Stimulated activated CD8-positive, alpha-beta memory T cell treated with anti-CD3 and anti-CD28 coated beads, Interleukin-7, amount 100 ng/mL, for 48 hours (primary cell): Measurements from ENCODE around the gene WDR74.
"Not testable (repeated sequence)": the region's sequence is repeated elsewhere in the genome, so short reads cannot be mapped to it uniquely, and the experiment has no call there.

ENCODE experiments used
- DNase-seq, 2 donors: peaks; one replicate each; pipeline ENCODE4 v3.0.0-alpha.2; 2020; ENCODE audit warnings: low read depth in 1 of 2; ENCODE audit errors: extremely low read depth in 1 of 2

Gene WDR74

DNA sequence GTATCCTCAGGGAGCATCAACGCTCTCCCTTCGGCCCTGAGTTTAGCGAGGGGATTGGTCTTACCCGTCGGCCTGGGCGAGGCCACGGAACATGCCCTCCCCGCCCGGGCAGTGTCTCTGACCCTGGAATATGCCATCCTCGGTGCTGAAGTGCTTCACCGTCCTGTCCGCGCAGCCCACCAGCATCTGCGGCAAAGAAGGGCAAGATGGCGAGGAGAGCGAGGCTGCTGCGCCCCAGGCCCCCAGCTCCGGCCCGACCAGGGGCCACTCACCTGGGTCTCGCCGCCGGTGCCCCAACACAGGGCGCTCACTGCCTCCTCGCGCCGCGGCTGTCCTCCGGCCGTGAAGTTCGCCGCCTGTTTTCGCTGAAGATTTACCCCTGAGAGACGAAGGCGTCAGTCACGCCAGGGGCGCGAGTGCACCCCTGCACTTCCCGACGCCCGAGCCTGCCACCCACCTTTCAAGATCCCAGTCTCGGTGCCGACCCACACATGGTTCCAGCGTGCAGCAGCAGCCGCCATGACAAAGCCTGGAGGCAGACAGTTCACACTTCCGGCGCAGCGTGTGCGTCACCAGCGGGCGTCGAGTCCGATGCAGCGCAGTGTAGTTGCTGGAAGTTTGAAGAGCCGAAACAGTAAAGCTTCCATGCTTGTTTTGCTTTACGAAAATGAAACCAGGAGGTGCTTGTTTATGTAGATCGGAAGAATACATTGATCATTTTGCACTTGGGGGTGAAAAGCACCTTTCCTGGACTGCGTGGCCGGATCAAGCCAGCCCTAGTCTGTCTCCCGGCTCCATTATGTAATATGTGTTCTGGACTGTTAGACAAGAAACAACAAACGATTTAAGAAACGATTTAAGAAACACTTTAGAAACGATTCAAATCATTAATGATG, at the start of gene WDR74:
Gene WDR74 (minus strand): TSS at position 541 of the 896 bp plus-strand sequence. CDS start 20 bp downstream, at position 521.
- peak; percentile 81 to 86 for DNase-seq

DNA sequence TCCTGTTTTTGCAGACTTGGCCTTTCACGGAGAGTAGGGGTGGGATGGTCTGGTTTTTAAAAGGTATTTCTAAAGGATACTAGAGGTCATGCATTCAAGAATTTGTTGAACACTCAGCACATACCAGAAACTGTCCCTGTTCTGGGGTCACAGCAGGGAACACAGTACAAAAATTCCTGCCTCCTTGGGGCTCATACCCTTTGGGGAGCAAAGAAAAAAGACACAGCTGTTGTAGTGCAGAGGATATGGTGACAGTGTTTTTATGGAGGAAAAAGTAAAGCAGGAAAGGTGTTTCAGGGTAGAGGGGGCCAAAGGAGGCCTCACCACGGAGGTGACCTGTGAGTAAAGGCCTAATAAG, 49.7 kb upstream of the WDR74 start:
- DNase-seq = no peak

DNA sequence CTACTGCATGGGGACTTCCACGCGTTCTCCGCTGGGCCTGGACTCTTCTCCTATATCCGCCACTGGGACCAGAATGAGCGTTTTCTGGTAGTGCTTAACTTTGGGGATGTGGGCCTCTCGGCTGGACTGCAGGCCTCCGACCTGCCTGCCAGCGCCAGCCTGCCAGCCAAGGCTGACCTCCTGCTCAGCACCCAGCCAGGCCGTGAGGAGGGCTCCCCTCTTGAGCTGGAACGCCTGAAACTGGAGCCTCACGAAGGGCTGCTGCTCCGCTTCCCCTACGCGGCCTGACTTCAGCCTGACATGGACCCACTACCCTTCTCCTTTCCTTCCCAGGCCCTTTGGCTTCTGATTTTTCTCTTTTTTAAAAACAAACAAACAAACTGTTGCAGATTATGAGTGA, 49.0 kb upstream of the WDR74 start:
- no peak for DNase-seq

DNA sequence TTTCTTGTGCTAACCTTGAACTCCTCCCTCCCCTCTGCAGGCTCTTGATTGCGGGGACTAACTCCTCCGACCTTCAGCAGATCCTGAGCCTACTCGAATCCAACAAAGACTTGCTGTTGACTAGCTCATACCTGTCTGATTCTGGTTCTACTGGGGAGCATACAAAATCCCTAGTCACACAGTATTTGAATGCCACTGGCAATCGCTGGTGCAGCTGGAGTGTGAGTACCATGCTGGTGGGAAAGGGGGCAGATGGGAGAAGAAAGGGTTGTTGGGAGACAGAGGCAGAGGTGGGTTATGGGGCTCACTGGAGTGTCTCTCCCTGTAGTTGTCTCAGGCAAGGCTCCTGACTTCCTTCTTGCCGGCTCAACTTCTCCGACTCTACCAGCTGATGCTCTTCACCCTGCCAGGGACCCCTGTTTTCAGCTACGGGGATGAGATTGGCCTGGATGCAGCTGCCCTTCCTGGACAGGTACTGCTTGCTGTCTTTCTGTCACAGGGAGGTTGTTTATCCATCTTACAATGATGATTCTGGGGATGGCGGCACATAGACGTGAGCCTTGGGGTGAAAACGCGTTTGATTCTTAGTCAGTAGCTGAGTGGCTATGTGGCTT, 45.9 kb upstream of the WDR74 start:
- DNase-seq = no peak

DNA sequence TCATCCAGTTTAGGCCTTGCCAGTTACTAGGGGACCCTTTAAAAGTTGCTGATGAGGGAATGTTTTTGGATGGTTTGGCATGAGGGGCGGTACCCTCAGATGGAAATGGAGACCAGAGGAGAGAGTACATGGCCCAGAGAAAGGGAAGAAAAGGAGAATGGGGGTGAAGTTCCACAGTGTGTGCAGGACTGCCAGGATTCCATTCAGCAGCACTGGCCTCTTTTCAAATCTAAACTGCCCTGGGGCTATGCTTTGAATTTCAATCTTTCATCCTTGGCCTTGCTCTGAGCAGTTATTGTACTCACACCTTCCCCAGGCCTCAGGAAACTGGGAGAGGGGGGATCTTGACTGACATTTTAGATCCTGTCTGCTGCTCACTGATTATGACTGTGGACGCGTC, 44.3 kb upstream of the WDR74 start:
- no peak for DNase-seq

DNA sequence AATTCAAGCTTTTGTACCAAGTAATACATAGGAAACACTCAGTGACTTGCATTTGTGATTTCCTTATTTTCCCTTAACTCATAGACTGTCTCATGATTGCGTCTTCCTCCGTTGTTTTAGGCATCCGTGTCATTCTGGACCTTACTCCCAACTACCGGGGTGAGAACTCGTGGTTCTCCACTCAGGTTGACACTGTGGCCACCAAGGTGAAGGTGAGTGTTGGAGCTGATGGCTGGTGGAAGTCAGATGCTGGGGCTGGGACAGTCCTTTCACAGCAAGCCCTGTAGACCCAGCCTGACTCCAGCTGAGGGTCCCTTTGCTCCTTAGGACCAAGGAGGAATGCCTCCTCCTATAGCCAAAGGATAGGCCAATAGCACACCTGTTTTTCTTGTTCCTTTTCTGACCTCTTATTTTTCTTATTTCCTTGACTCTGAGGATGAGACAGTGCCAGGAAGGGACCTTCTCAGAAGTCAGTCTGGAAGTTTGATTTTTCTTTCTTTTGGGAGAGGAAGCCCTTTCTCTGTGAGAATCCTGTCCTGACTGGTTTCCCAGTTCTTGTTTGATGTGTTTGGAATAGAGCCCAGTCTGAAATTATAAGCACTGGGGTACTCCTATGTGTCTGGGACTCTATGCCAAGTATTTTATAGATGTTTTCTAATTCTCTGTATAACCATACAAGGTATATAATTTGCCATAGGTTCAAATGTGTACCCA, 43.6 kb upstream of the WDR74 start:
- DNase-seq = no peak

DNA sequence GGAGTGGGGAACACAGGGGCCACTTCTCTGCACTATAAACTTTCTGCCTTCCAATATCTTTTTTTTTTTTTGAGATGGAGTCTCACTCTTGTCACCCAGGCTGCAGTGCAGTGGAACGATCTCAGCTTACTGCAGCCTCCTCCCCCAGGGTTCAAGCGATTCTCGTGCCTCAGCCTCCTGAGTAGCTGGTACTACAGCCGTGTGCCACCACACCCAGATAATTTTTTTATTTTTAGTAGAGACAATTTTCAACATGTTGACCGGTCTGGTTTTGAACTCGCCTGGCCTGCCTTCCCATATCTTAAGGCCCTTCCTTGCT, 43.0 kb upstream of the WDR74 start:
- no peak for DNase-seq

DNA sequence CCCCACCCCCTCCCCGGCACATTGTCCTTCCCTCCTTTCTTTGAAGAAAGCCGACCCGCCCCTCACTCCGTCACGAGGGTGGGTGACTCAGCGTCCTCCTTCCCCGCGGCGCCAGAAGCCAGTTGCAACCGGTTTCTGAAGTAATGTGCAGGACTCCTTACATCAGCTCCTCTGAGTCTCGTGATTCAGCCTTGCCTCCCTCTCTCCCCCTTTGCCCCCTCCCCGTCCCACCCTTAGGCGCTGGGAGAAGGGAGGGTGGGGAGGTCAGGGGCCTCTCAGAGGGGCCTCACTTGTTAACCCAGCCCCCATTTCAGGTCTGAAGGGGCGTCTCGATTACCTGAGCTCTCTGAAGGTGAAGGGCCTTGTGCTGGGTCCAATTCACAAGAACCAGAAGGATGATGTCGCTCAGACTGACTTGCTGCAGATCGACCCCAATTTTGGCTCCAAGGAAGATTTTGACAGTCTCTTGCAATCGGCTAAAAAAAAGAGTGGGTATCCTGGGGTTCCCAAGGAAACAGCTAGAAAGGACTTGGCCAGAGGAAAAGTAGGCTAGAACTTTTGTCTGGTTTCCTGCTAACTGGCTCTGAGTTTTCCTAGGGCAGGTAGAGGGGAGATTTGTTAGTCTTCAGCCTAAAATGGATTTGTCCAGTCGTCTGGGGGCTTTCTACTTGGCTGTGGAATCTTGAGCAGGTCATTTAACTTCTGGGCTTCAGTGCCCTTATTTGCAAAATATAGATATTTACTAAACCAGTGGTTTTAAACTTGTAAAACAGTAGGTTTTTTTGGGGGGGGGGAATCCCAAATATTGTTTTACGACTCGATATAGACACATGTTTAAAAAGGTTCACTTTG, 42.4 kb upstream of the WDR74 start:
- peak; percentile 90 to 95 for DNase-seq

DNA sequence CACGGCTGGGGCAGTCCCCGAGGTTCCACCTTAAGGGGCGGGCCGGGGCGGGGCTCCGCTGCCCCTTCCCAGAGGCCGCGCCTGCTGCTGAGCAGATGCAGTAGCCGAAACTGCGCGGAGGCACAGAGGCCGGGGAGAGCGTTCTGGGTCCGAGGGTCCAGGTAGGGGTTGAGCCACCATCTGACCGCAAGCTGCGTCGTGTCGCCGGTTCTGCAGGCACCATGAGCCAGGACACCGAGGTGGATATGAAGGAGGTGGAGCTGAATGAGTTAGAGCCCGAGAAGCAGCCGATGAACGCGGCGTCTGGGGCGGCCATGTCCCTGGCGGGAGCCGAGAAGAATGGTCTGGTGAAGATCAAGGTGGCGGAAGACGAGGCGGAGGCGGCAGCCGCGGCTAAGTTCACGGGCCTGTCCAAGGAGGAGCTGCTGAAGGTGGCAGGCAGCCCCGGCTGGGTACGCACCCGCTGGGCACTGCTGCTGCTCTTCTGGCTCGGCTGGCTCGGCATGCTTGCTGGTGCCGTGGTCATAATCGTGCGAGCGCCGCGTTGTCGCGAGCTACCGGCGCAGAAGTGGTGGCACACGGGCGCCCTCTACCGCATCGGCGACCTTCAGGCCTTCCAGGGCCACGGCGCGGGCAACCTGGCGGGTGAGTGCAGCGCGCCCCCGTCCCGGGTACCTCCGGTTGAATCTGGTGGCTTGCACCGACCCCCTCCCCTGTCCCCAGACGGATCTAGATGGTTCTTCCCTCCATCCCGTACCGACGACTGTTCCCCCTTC, 41.6 kb upstream of the WDR74 start, which contains the start of gene SLC3A2:
Gene SLC3A2 (plus strand): TSS at position 94 of the 776 bp plus-strand sequence. CDS start 128 bp downstream, at position 222.
- DNase-seq = peak; percentile 77 to 80

DNA sequence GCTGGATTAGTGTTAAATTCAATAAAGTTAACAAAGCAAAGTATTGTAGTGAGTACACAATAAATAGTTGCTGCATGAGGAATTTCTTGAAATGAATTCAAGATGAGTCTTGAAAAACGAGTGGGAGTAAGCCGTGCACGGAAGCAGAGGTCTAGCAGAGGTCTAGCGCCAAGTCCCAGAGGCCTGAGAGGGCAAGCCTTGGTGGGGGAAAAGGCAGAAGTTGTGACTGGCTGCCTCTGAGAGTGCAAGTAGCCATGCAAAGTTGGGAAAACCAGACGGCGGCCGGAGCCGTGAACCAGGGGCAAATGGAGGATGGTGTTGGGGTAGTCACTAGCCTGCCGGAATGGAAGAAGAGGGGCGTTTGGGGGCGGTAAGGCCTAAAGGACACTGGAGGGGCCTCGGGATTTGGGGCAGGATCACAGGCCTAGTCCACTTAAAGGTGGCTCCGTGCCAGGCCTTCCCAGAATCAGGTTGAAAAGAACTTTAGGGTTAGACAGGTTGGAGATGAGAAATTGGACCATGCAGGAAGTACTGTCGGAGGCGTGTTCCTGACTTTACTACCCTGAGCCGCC, 40.9 kb upstream of the WDR74 start:
- peak; percentile 29 to 46 for DNase-seq

DNA sequence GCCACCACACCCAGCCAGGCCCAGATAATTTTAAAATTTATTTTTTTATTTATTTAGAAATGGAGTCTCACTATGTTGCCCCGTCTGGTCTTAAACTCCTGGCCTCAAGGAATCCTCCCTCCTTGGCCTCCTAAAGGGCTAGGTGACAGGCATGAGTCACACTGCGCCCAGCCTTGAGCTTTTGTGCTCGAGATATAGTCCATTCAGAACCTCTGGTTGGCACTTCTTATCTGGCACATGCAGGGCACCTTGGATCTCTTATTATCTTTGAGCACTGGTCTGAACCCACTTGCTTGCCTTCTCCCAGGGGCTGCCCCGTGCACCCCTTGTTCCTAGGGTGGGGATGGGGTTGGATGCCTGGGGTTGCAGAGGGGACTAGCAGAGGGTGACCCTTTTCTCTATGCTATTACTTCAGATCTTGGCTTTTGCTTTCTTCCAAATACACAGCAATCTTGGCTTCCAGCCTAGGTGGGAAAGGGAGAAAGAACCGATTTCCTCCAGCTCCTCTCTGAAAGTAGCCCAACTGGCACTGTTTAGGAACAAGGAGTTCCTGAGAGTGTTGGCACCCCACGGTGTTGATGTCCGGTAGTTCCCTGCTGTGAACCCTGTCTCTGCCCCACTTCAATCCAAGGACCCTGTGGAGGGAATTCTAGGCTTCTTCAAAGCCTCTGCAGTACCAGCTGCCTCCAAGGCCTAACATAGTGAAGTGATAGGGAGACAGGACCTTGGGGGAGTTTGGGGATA, 40.0 kb upstream of the WDR74 start:
- DNase-seq = no peak

DNA sequence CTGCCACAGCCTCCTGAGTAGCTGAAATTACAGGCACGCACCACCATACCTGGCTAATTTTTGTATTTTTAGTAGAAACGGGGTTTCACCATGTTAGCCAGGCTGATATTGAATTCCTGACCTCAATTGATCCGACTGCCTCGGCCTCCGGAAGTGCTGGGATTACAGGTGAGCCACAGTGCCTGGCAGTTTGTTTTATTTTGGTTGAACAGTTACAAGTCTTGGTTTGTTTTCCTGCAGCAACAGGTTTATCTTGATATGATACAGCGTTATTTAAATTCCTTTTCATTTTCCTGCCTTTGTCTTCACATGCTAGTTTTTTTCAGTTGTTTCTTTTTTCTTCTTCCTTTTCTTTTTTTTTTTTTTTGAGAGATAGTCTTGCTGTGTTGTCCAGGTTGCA, 37.3 kb upstream of the WDR74 start:
- DNase-seq = no peak

DNA sequence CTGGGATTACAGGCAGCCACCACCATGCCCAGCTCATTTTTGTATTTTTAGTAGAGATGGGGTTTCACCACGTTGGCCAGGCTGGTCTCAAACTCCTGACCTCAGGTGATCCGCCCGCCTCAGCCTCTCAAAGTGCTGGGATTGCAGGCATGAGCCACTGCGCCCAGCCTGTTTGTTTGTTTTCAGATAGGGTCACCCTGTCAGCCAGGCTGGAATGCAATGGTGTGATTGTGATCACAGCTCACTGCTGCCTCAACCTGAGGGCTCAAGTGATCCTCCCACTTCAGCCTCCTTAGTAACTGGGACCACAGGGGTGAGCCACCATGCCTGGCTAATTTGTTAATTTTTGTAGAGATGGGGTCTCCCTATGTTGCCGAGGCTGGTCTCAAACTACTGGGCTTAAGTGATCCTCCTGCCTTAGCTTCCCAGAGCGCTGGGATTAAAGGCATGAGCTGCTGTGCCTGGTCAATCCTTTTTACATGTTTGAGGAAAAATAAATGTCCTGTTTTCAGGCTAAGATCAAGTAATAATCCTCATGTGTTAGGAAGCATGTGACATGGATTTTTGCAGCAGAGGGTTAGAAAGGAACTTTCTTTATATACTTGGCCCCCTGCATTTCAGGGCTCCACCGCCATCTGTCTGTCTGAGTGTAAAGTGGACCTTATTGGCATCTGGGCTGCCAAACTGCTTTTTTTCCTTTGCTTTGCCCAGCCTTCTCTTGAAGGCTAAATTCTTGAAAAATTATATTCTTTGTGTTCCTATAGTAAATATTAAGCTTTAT, 36.5 kb upstream of the WDR74 start:
- no peak for DNase-seq

DNA sequence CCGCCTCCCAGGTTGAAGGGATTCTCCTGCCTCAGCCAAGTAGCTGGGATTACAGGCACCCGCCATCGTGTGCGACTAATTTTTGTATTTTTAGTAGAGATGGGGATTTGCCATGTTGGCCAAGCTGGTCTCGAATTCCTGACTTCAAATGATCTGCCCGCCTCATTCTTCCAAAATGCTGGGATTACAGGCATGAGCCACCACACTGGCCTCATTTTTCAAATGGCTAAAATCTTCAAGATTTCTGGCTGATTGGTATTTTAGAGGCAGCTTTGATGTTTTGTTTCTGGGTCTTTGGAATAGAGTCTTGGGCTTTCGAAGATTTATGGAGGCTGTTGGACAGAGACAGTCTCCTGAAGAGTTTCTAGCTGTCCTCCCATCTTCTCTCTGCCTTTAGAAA, 35.5 kb upstream of the WDR74 start:
- no peak for DNase-seq

DNA sequence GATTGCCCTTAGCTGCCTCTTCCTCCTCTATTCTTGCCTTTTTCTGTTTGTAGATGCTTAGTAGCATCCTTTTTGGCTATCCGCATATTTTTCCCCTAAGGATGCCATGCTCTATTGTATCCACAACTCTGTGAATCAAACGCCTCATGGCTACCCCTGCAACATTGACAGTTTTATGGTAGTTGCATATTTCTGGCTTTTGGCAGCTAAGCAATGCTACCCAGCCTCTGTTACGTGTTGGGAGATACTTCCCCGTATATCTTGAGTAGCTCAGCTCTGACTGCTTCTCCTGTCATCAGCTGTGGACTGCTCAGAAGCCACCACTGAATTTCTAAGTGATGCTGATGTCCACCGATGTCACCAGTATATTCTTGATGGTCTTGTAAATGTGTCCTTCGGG, 26.2 kb upstream of the WDR74 start:
- no peak for DNase-seq

DNA sequence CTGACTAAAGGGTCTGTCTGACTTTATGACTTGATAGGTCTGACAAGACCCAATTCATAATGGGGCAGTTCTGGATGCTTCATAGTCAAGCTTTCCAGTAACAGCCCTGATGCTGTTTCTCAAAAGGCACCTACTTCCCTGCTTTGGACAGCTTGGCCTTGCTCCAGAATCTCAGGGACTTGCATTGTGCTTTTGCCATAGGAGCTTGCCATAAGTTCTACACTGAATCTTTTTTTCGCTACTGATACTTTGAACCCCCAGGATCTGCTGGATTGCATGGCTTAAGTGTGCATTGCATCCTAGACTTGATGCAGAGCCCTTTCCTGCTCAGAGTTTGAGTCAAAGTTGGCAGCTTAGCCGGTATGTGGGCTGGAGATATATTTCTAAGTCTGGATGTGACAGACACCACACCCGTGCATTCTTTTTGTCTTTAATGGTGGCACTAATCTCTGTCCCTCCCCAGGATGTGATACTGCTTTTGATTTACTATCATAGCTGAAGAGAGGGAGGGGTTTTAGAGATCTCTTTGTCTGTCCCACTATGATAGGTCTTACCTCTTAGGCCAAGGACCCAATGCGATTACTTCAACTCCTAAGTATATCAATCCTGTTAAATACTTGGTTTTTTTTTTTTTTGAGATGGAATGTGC, 24.4 kb upstream of the WDR74 start:
- DNase-seq = no peak

DNA sequence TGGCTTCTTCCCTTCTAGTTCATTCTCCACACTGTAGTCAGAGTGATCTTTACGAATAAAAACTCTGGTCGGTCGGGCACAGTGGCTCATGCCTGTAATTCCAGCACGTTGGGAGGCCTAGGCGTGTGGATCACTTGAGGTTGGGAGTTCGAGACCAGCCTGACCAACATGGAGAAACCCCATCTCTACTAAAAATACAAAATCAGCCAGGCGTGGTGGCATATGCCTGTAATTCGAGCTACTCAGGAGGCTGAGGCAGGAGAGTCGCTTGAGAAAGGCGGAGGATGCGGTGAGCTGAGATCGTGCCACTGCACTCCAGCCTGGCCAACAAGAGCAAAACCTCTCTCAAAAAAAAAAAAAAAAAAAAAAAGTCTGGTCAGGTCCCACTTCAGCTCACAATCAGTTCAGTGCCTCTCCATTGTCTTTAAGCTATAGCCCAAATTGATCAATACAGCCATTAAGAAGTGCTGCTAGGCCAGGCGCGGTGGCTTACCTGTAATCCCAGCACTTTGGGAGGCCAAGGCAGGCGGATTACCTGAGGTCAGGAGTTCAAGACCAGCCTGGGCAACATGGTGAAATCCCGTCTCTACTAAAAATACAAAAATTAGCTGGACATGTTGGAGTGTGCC, 22.3 kb upstream of the WDR74 start:
- DNase-seq = not testable (repeated sequence)
